ENCODE data around the gene MEF2C. TPM values are rescaled to one million over a fixed set of nuclear protein-coding genes. Genes with fewer than 3 reads are reported as not detected.

Gene MEF2C
- total RNA-seq, 1 experiment from 2014 or later, result 9.9 TPM

GRCh38 chr5:88675168-88675707, 207.7 kb downstream of the MEF2C start:
- no peak for DNase-seq (ENCODE audit: low read depth, low spot score)
- ATAC-seq, result peak; percentile 57
- CTCF ChIA-PET, result interaction anchor here (0.7 to 1.4 kb wide), 2 partner anchors 16 to 426 kb away, joined by 3 to 12 read pairs; no protein-coding TSS in a partner anchor
- BruUV-seq (replicated peaks), result no TSS peak
- Histone ChIP-seq H3K4me1 (ENCODE audit: control insufficient read depth, insufficient read depth, low read length) (peaks cover 20% of the 10 kb centered on the region), H3K9me3 (ENCODE audit: control insufficient read depth, insufficient read depth, low read depth, low read length) (no peaks in the 10 kb centered on the region), H3K27ac (ENCODE audit: low read length) (peak overlapping the region; percentile 92), H3K27me3 (ENCODE audit: control insufficient read depth, insufficient read depth, low read length) (no peaks in the 10 kb centered on the region), H3K36me3 (ENCODE audit: control insufficient read depth, insufficient read depth, low read length) (no peaks in the 10 kb centered on the region; the same call in 1 of the 2 replicates), H3K4me3 (ENCODE audit: low read depth in 2 of 2, low read length in 2 of 2) (peak overlapping the region; percentile 67 to 80)
- intact Hi-C loops (cut with micrococcal nuclease; ENCODE audit: unreplicated experiment) (no loop called here), in situ Hi-C loops (cut with HindIII; ENCODE audit: low pct_unique_long_range_greater_than_20kb, low sequenced_read_pairs) (loop anchor here (25.0 kb wide), 1 partner anchor 913 kb away; no protein-coding TSS in a partner anchor)
- POLR2A ChIA-PET, result interaction anchor here (0.6 to 1.3 kb wide), 3 partner anchors 15 to 401 kb away, joined by 3 to 8 read pairs (median 6); no protein-coding TSS in a partner anchor
- no peak for TF ChIP-seq SIN3A (IDR thresholded peaks at IDR 0.05; ENCODE audit: borderline replicate concordance, insufficient read depth, low read depth, low read length)
- TF ChIP-seq POLR2AphosphoS5 (IDR thresholded peaks at IDR 0.05; ENCODE audit: low read depth, low read length), result no peak; the same call in 1 of the 2 replicates
- no peak for TF ChIP-seq REST (IDR thresholded peaks at IDR 0.05; ENCODE audit: insufficient read depth in 1 of 2, low read depth in 2 of 2, low read length in 1 of 2)
- no peak for TF ChIP-seq CTCF (IDR thresholded peaks at IDR 0.05)
- TF ChIP-seq TCF7L2 (IDR thresholded peaks at IDR 0.05; ENCODE audit: low read depth, low read length), result no peak

GRCh38 chr5:88674356-88675167, 208.4 kb downstream of the MEF2C start:
- H3K27ac ChIP-seq (ENCODE audit: low read length), result peak overlapping the region; percentile 92
- intact Hi-C loops (cut with micrococcal nuclease; ENCODE audit: unreplicated experiment), result loop anchor here (5.0 kb wide), 1 partner anchor 407 kb away; the partner anchor contains the start of gene TMEM161B
- BruUV-seq (replicated peaks), result no TSS peak

More at GRCh38 chr5:88674356-88675167, 208.4 kb downstream of the MEF2C start:
- DNase-seq (ENCODE audit: low read depth, low spot score), result no peak
- TF ChIP-seq TCF7L2 (IDR thresholded peaks at IDR 0.05; ENCODE audit: low read depth, low read length), result no peak
- peak; percentile 46; the same call in 1 of the 2 replicates for TF ChIP-seq POLR2AphosphoS5 (IDR thresholded peaks at IDR 0.05; ENCODE audit: low read depth, low read length)
- TF ChIP-seq SIN3A (IDR thresholded peaks at IDR 0.05; ENCODE audit: borderline replicate concordance, insufficient read depth, low read depth, low read length), result peak; percentile 48; the same call in 1 of the 2 replicates
- TF ChIP-seq CTCF (IDR thresholded peaks at IDR 0.05), result no peak
- TF ChIP-seq REST (IDR thresholded peaks at IDR 0.05; ENCODE audit: insufficient read depth in 1 of 2, low read depth in 2 of 2, low read length in 1 of 2), result no peak
- ATAC-seq, result peak; percentile 83
- Histone ChIP-seq H3K36me3 (ENCODE audit: control insufficient read depth, insufficient read depth, low read length) (no peaks in the 10 kb centered on the region; the same call in 1 of the 2 replicates), H3K9me3 (ENCODE audit: control insufficient read depth, insufficient read depth, low read depth, low read length) (no peaks in the 10 kb centered on the region), H3K4me3 (ENCODE audit: low read depth in 2 of 2, low read length in 2 of 2) (peak overlapping the region; percentile 67 to 80), H3K4me1 (ENCODE audit: control insufficient read depth, insufficient read depth, low read length) (peaks cover 22% of the 10 kb centered on the region), H3K27me3 (ENCODE audit: control insufficient read depth, insufficient read depth, low read length) (no peaks in the 10 kb centered on the region)
- in situ Hi-C loops (cut with HindIII; ENCODE audit: low pct_unique_long_range_greater_than_20kb, low sequenced_read_pairs), result loop anchor here (25.0 kb wide), 1 partner anchor 912 kb away; no protein-coding TSS in a partner anchor
- POLR2A ChIA-PET, result interaction anchor here (0.7 kb wide), 1 partner anchor 14 kb away, joined by 5 read pairs; no protein-coding TSS in a partner anchor
- CTCF ChIA-PET, result no interaction called here
